ENCODE results near the gene WASHC1. TPM values are rescaled to one million over a fixed set of nuclear protein-coding genes. Genes with fewer than 3 reads are reported as not detected.
"Not testable (repeated sequence)": the region's sequence is repeated elsewhere in the genome, so short reads cannot be mapped to it uniquely, and the experiment has no call there.

The WASHC1 gene
- total RNA-seq, 2 experiments from 2014 or later = 10.9 to 11.2 TPM

- H3K27me3 Mint-ChIP-seq; H3K4me1 Mint-ChIP-seq (ENCODE audit: low read depth); H3K4me1 ChIP-seq (ENCODE audit: insufficient read depth, low read length); H3K27ac Mint-ChIP-seq; ATAC-seq (ENCODE audit: poor library complexity); DNase-seq; H3K36me3 Mint-ChIP-seq (ENCODE audit: low read depth); CTCF ChIA-PET; POLR2A ChIA-PET; H3K27me3 ChIP-seq (ENCODE audit: control insufficient read depth in 1 of 2, insufficient read depth in 2 of 2, low read length in 2 of 2); H3K36me3 ChIP-seq (ENCODE audit: insufficient read depth, low read length); H3K27ac ChIP-seq (ENCODE audit: low read depth in 1 of 2, low read length in 2 of 2); intact Hi-C loops (cut with DNase I, micrococcal nuclease); H3K4me3 ChIP-seq (ENCODE audit: low read length); H3K9me3 Mint-ChIP-seq; H3K4me3 Mint-ChIP-seq; H3K9me3 ChIP-seq (ENCODE audit: control insufficient read depth in 1 of 2, insufficient read depth in 1 of 2, low read length in 2 of 2): not testable (repeated sequence)
Observed at GRCh38 chr9:43116-43515, 13.9 kb upstream of the WASHC1 start.

GRCh38 chr9:41819-42218 is 12.6 kb upstream of the WASHC1 start:
- intact Hi-C loops (cut with DNase I, micrococcal nuclease); H3K36me3 Mint-ChIP-seq (ENCODE audit: low read depth); POLR2A ChIA-PET; H3K9me3 Mint-ChIP-seq; H3K4me1 ChIP-seq (ENCODE audit: insufficient read depth, low read length); H3K27me3 ChIP-seq (ENCODE audit: control insufficient read depth in 1 of 2, insufficient read depth in 2 of 2, low read length in 2 of 2); DNase-seq; H3K27me3 Mint-ChIP-seq; H3K4me3 Mint-ChIP-seq; H3K27ac Mint-ChIP-seq; H3K27ac ChIP-seq (ENCODE audit: low read depth in 1 of 2, low read length in 2 of 2); H3K4me3 ChIP-seq (ENCODE audit: low read length); H3K36me3 ChIP-seq (ENCODE audit: insufficient read depth, low read length); H3K4me1 Mint-ChIP-seq (ENCODE audit: low read depth); H3K9me3 ChIP-seq (ENCODE audit: control insufficient read depth in 1 of 2, insufficient read depth in 1 of 2, low read length in 2 of 2); ATAC-seq (ENCODE audit: poor library complexity); CTCF ChIA-PET: not testable (repeated sequence)

GRCh38 chr9:41261-41676 is 12.0 kb upstream of the WASHC1 start:
- H3K9me3 Mint-ChIP-seq; H3K27ac ChIP-seq (ENCODE audit: low read depth in 1 of 2, low read length in 2 of 2); H3K4me1 Mint-ChIP-seq (ENCODE audit: low read depth); DNase-seq; H3K4me1 ChIP-seq (ENCODE audit: insufficient read depth, low read length); CTCF ChIA-PET; H3K27ac Mint-ChIP-seq; H3K36me3 Mint-ChIP-seq (ENCODE audit: low read depth); POLR2A ChIA-PET; H3K4me3 Mint-ChIP-seq; ATAC-seq (ENCODE audit: poor library complexity); intact Hi-C loops (cut with DNase I, micrococcal nuclease); H3K9me3 ChIP-seq (ENCODE audit: control insufficient read depth in 1 of 2, insufficient read depth in 1 of 2, low read length in 2 of 2); H3K4me3 ChIP-seq (ENCODE audit: low read length); H3K27me3 Mint-ChIP-seq; H3K36me3 ChIP-seq (ENCODE audit: insufficient read depth, low read length); H3K27me3 ChIP-seq (ENCODE audit: control insufficient read depth in 1 of 2, insufficient read depth in 2 of 2, low read length in 2 of 2): not testable (repeated sequence)

GRCh38 chr9:32308-32707 is 3.1 kb upstream of the WASHC1 start:
- ATAC-seq (ENCODE audit: poor library complexity); H3K4me3 Mint-ChIP-seq; CTCF ChIA-PET; H3K9me3 Mint-ChIP-seq; H3K4me1 Mint-ChIP-seq (ENCODE audit: low read depth); H3K27ac ChIP-seq (ENCODE audit: low read depth in 1 of 2, low read length in 2 of 2); H3K4me3 ChIP-seq (ENCODE audit: low read length); H3K4me1 ChIP-seq (ENCODE audit: insufficient read depth, low read length); DNase-seq; H3K9me3 ChIP-seq (ENCODE audit: control insufficient read depth in 1 of 2, insufficient read depth in 1 of 2, low read length in 2 of 2); POLR2A ChIA-PET; H3K36me3 Mint-ChIP-seq (ENCODE audit: low read depth); H3K27me3 ChIP-seq (ENCODE audit: control insufficient read depth in 1 of 2, insufficient read depth in 2 of 2, low read length in 2 of 2); H3K27me3 Mint-ChIP-seq; H3K27ac Mint-ChIP-seq; intact Hi-C loops (cut with DNase I, micrococcal nuclease); H3K36me3 ChIP-seq (ENCODE audit: insufficient read depth, low read length): not testable (repeated sequence)

- H3K4me1 ChIP-seq (ENCODE audit: insufficient read depth, low read length); CTCF ChIA-PET; ATAC-seq (ENCODE audit: poor library complexity); H3K4me3 Mint-ChIP-seq; H3K9me3 ChIP-seq (ENCODE audit: control insufficient read depth in 1 of 2, insufficient read depth in 1 of 2, low read length in 2 of 2); H3K4me1 Mint-ChIP-seq (ENCODE audit: low read depth); H3K27me3 ChIP-seq (ENCODE audit: control insufficient read depth in 1 of 2, insufficient read depth in 2 of 2, low read length in 2 of 2); H3K36me3 Mint-ChIP-seq (ENCODE audit: low read depth); H3K27ac Mint-ChIP-seq; DNase-seq; H3K27me3 Mint-ChIP-seq; intact Hi-C loops (cut with DNase I, micrococcal nuclease); H3K9me3 Mint-ChIP-seq; H3K27ac ChIP-seq (ENCODE audit: low read depth in 1 of 2, low read length in 2 of 2); POLR2A ChIA-PET; H3K36me3 ChIP-seq (ENCODE audit: insufficient read depth, low read length): not testable (repeated sequence)
- peak overlapping the region; percentile 46 for H3K4me3 ChIP-seq (ENCODE audit: low read length)
Observed at GRCh38 chr9:28775-29174, 481 bp downstream of the WASHC1 start.

GRCh38 chr9:21621-22020 is 7.6 kb downstream of the WASHC1 start:
- H3K27ac Mint-ChIP-seq; H3K4me3 ChIP-seq (ENCODE audit: low read length); H3K9me3 ChIP-seq (ENCODE audit: control insufficient read depth in 1 of 2, insufficient read depth in 1 of 2, low read length in 2 of 2); H3K4me3 Mint-ChIP-seq; H3K27me3 ChIP-seq (ENCODE audit: control insufficient read depth in 1 of 2, insufficient read depth in 2 of 2, low read length in 2 of 2); H3K9me3 Mint-ChIP-seq; H3K36me3 ChIP-seq (ENCODE audit: insufficient read depth, low read length); intact Hi-C loops (cut with DNase I, micrococcal nuclease); H3K36me3 Mint-ChIP-seq (ENCODE audit: low read depth); ATAC-seq (ENCODE audit: poor library complexity); H3K27me3 Mint-ChIP-seq; H3K4me1 Mint-ChIP-seq (ENCODE audit: low read depth); POLR2A ChIA-PET; H3K27ac ChIP-seq (ENCODE audit: low read depth in 1 of 2, low read length in 2 of 2); H3K4me1 ChIP-seq (ENCODE audit: insufficient read depth, low read length); CTCF ChIA-PET; DNase-seq: not testable (repeated sequence)

- H3K4me3 Mint-ChIP-seq; H3K4me1 Mint-ChIP-seq (ENCODE audit: low read depth); H3K4me1 ChIP-seq (ENCODE audit: insufficient read depth, low read length); H3K9me3 ChIP-seq (ENCODE audit: control insufficient read depth in 1 of 2, insufficient read depth in 1 of 2, low read length in 2 of 2); CTCF ChIA-PET; H3K36me3 Mint-ChIP-seq (ENCODE audit: low read depth); DNase-seq; H3K27ac ChIP-seq (ENCODE audit: low read depth in 1 of 2, low read length in 2 of 2); H3K4me3 ChIP-seq (ENCODE audit: low read length); H3K27ac Mint-ChIP-seq; H3K27me3 ChIP-seq (ENCODE audit: control insufficient read depth in 1 of 2, insufficient read depth in 2 of 2, low read length in 2 of 2); H3K36me3 ChIP-seq (ENCODE audit: insufficient read depth, low read length); H3K9me3 Mint-ChIP-seq; H3K27me3 Mint-ChIP-seq; intact Hi-C loops (cut with DNase I, micrococcal nuclease); ATAC-seq (ENCODE audit: poor library complexity); POLR2A ChIA-PET: not testable (repeated sequence)
Observed at GRCh38 chr9:16875-17274, 12.4 kb downstream of the WASHC1 start.
